ENCODE data around the gene ANO3. TPM values are rescaled to one million over a fixed set of nuclear protein-coding genes. Genes with fewer than 3 reads are reported as not detected.

Gene ANO3
- total and polyA plus RNA-seq, 2 experiments from 2014 or later = not detected

DNA sequence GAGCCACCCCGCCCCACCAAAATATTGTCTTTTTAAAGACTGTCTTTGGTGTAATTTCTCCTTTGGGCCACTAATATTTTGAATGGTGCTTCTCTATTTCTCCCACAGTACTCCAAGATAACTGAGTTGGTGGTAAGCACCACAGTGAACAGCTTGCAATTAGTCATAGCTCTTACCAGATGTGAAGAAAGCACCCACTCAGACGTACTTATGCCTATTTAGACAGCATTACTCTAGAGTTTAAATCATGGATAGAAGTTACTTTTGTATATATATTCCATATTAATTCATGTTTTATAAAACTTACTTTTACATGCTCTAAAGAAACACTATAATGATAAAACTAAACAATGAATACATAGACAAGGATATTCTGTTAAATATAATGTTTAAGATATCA lies 12.7 kb downstream of the ANO3 start:
- no peak overlapping the region for H3K4me3 ChIP-seq
- no peaks in the 10 kb centered on the region for H3K4me1 ChIP-seq (ENCODE audit: insufficient read depth)
- DNase-seq (ENCODE audit: low spot score) = no peak
- Mint-ChIP-seq H3K36me3 (ENCODE audit: low read depth) (no peaks in the 10 kb centered on the region), H3K27me3 (ENCODE audit: insufficient read depth, low read depth, poor library complexity) (peaks cover 1% of the 10 kb centered on the region), H3K9me3 (no peaks in the 10 kb centered on the region), H3K4me3 (no peak overlapping the region), H3K4me1 (no peaks in the 10 kb centered on the region), H3K27ac (no peak overlapping the region)
- H4K20me1 ChIP-seq (replicated peaks; ENCODE audit: insufficient read depth) = no peaks in the 10 kb centered on the region
- no peaks in the 10 kb centered on the region for H3K36me3 ChIP-seq (ENCODE audit: insufficient read depth)
- no peak for ATAC-seq
- H2AFZ ChIP-seq = no peak overlapping the region
- no peaks in the 10 kb centered on the region for H3F3A ChIP-seq (replicated peaks; ENCODE audit: low read depth)
- TF ChIP-seq ZNF114 (CRISPR knock-in tag; IDR thresholded peaks at IDR 0.05) = no peak
- H3K79me2 ChIP-seq (replicated peaks; ENCODE audit: insufficient read depth) = no peaks in the 10 kb centered on the region
- H3K27ac ChIP-seq (ENCODE audit: low read depth) = no peak overlapping the region
- no peak overlapping the region for H3K4me2 ChIP-seq
- H3K9me2 ChIP-seq (ENCODE audit: insufficient read depth) = no peaks in the 10 kb centered on the region
- no peaks in the 10 kb centered on the region for H3K27me3 ChIP-seq (ENCODE audit: insufficient read depth)

DNA sequence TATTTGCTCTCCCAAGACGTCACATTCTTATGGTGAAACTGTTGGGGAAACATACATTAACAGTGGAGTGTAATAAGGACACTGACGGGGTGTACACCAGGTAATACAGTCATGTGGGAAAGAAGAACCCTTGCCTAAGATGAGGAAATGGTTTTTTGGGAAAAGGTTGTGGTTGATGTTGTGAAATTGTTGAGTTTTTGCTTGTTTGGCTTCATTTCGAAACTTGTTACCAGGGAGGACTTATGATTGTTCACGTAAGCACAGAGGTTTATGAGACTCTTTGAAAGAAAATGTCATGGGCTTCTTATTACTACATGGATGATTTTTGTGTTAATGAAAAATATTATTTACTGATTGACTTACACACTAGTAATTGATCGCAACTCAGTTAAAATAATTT lies 16.8 kb downstream of the ANO3 start:
- no peaks in the 10 kb centered on the region for H3K9me3 Mint-ChIP-seq

More for the DNA sequence above, 16.8 kb downstream of the ANO3 start:
- Mint-ChIP-seq H3K36me3 (ENCODE audit: low read depth) (no peaks in the 10 kb centered on the region), H3K4me3 (no peak overlapping the region), H3K4me1 (no peaks in the 10 kb centered on the region), H3K27me3 (ENCODE audit: insufficient read depth, low read depth, poor library complexity) (peaks cover 2% of the 10 kb centered on the region), H3K27ac (no peak overlapping the region)
- DNase-seq (ENCODE audit: low spot score) (no peak), ATAC-seq (no peak)
- Histone ChIP-seq H3K27me3 (ENCODE audit: insufficient read depth) (no peaks in the 10 kb centered on the region), H3K4me2 (no peak overlapping the region), H3K9me2 (ENCODE audit: insufficient read depth) (no peaks in the 10 kb centered on the region), H3K4me3 (no peak overlapping the region), H3K36me3 (ENCODE audit: insufficient read depth) (no peaks in the 10 kb centered on the region), H3K79me2 (replicated peaks; ENCODE audit: insufficient read depth) (no peaks in the 10 kb centered on the region), H3K27ac (ENCODE audit: low read depth) (no peak overlapping the region), H3K4me1 (ENCODE audit: insufficient read depth) (no peaks in the 10 kb centered on the region), H2AFZ (no peak overlapping the region), H4K20me1 (replicated peaks; ENCODE audit: insufficient read depth) (no peaks in the 10 kb centered on the region), H3F3A (replicated peaks; ENCODE audit: low read depth) (no peaks in the 10 kb centered on the region)
- no peak for TF ChIP-seq STAT1 (IDR thresholded peaks at IDR 0.05; ENCODE audit: unreplicated experiment)
- TF ChIP-seq, protein P1, sequence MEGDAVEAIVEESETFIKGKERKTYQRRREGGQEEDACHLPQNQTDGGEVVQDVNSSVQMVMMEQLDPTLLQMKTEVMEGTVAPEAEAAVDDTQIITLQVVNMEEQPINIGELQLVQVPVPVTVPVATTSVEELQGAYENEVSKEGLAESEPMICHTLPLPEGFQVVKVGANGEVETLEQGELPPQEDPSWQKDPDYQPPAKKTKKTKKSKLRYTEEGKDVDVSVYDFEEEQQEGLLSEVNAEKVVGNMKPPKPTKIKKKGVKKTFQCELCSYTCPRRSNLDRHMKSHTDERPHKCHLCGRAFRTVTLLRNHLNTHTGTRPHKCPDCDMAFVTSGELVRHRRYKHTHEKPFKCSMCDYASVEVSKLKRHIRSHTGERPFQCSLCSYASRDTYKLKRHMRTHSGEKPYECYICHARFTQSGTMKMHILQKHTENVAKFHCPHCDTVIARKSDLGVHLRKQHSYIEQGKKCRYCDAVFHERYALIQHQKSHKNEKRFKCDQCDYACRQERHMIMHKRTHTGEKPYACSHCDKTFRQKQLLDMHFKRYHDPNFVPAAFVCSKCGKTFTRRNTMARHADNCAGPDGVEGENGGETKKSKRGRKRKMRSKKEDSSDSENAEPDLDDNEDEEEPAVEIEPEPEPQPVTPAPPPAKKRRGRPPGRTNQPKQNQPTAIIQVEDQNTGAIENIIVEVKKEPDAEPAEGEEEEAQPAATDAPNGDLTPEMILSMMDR (conservative IDR thresholded peaks at IDR 0.05; ENCODE audit: low read depth in 2 of 2) = no peak
- TF ChIP-seq EZH2phosphoT487 (IDR thresholded peaks at IDR 0.05; ENCODE audit: unreplicated experiment) = no peak
- no peak for TF ChIP-seq CREB1 (CRISPR knock-in tag; IDR thresholded peaks at IDR 0.05; ENCODE audit: low read depth)
- TF ChIP-seq, protein P2, sequence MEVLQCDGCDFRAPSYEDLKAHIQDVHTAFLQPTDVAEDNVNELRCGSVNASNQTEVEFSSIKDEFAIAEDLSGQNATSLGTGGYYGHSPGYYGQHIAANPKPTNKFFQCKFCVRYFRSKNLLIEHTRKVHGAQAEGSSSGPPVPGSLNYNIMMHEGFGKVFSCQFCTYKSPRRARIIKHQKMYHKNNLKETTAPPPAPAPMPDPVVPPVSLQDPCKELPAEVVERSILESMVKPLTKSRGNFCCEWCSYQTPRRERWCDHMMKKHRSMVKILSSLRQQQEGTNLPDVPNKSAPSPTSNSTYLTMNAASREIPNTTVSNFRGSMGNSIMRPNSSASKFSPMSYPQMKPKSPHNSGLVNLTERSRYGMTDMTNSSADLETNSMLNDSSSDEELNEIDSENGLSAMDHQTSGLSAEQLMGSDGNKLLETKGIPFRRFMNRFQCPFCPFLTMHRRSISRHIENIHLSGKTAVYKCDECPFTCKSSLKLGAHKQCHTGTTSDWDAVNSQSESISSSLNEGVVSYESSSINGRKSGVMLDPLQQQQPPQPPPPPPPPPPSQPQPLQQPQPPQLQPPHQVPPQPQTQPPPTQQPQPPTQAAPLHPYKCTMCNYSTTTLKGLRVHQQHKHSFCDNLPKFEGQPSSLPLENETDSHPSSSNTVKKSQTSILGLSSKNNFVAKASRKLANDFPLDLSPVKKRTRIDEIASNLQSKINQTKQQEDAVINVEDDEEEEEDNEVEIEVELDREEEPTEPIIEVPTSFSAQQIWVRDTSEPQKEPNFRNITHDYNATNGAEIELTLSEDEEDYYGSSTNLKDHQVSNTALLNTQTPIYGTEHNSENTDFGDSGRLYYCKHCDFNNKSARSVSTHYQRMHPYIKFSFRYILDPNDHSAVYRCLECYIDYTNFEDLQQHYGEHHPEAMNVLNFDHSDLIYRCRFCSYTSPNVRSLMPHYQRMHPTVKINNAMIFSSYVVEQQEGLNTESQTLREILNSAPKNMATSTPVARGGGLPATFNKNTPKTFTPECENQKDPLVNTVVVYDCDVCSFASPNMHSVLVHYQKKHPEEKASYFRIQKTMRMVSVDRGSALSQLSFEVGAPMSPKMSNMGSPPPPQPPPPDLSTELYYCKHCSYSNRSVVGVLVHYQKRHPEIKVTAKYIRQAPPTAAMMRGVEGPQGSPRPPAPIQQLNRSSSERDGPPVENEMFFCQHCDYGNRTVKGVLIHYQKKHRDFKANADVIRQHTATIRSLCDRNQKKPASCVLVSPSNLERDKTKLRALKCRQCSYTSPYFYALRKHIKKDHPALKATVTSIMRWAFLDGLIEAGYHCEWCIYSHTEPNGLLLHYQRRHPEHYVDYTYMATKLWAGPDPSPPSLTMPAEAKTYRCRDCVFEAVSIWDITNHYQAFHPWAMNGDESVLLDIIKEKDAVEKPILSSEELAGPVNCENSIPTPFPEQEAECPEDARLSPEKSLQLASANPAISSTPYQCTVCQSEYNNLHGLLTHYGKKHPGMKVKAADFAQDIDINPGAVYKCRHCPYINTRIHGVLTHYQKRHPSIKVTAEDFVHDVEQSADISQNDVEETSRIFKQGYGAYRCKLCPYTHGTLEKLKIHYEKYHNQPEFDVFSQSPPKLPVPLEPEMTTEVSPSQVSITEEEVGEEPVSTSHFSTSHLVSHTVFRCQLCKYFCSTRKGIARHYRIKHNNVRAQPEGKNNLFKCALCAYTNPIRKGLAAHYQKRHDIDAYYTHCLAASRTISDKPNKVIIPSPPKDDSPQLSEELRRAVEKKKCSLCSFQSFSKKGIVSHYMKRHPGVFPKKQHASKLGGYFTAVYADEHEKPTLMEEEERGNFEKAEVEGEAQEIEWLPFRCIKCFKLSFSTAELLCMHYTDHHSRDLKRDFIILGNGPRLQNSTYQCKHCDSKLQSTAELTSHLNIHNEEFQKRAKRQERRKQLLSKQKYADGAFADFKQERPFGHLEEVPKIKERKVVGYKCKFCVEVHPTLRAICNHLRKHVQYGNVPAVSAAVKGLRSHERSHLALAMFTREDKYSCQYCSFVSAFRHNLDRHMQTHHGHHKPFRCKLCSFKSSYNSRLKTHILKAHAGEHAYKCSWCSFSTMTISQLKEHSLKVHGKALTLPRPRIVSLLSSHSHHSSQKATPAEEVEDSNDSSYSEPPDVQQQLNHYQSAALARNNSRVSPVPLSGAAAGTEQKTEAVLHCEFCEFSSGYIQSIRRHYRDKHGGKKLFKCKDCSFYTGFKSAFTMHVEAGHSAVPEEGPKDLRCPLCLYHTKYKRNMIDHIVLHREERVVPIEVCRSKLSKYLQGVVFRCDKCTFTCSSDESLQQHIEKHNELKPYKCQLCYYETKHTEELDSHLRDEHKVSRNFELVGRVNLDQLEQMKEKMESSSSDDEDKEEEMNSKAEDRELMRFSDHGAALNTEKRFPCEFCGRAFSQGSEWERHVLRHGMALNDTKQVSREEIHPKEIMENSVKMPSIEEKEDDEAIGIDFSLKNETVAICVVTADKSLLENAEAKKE (CRISPR knock-in tag; IDR thresholded peaks at IDR 0.05) = no peak
- TF ChIP-seq EZH2 (IDR thresholded peaks at IDR 0.05; ENCODE audit: low read depth, unreplicated experiment) = no peak
- no peak for TF ChIP-seq POLR2AphosphoS5 (IDR thresholded peaks at IDR 0.05; ENCODE audit: low read depth)

Measured in GM23338 (cell line).